ENCODE results near the gene NPAS1. TPM values are rescaled to one million over a fixed set of nuclear protein-coding genes. Genes with fewer than 3 reads are reported as not detected.

The NPAS1 gene
- total RNA-seq, 1 donor from 2014 or later = not detected

DNA sequence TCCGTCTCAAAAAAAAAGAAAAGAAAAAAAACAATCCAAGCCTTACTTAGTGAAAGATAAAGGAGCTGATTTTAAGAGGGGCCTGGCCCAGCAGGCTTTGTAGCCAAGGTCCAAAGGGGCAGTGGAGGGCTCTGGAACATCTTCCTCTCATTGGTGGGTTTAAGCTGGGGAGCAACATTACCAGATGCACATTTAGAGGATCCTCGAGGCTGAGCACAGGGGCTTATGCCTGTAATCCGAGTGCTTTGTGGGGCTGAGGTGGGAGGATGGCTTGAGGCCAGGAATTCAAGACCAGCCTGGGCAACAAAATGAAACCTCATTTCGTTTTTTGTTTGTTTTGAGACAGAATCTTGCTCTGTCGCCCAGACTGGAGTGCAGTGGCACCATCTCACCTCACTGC lies 36.8 kb downstream of the NPAS1 start:
- no peak for DNase-seq
- TF ChIP-seq, protein P1, sequence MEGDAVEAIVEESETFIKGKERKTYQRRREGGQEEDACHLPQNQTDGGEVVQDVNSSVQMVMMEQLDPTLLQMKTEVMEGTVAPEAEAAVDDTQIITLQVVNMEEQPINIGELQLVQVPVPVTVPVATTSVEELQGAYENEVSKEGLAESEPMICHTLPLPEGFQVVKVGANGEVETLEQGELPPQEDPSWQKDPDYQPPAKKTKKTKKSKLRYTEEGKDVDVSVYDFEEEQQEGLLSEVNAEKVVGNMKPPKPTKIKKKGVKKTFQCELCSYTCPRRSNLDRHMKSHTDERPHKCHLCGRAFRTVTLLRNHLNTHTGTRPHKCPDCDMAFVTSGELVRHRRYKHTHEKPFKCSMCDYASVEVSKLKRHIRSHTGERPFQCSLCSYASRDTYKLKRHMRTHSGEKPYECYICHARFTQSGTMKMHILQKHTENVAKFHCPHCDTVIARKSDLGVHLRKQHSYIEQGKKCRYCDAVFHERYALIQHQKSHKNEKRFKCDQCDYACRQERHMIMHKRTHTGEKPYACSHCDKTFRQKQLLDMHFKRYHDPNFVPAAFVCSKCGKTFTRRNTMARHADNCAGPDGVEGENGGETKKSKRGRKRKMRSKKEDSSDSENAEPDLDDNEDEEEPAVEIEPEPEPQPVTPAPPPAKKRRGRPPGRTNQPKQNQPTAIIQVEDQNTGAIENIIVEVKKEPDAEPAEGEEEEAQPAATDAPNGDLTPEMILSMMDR (IDR thresholded peaks at IDR 0.05; ENCODE audit: borderline replicate concordance) = no peak
- no peak overlapping the region for H3K27ac ChIP-seq (replicated peaks)
- no peaks in the 10 kb centered on the region for H3K9me3 ChIP-seq (replicated peaks)
- H3K4me1 ChIP-seq = no peaks in the 10 kb centered on the region
- no peak overlapping the region for H3K4me3 ChIP-seq
- intact Hi-C loops (cut with micrococcal nuclease) = no loop called here
- H3K27me3 ChIP-seq (ENCODE audit: low read depth) = no peaks in the 10 kb centered on the region
- no peaks in the 10 kb centered on the region for H3K36me3 ChIP-seq

GRCh38 chr19:47057328-47057727 lies 37.7 kb downstream of the NPAS1 start:
- intact Hi-C loops (cut with micrococcal nuclease) = no loop called here
- Histone ChIP-seq H3K4me1 (no peaks in the 10 kb centered on the region), H3K36me3 (no peaks in the 10 kb centered on the region), H3K27ac (replicated peaks) (no peak overlapping the region), H3K27me3 (ENCODE audit: low read depth) (no peaks in the 10 kb centered on the region), H3K4me3 (no peak overlapping the region), H3K9me3 (replicated peaks) (no peaks in the 10 kb centered on the region)
- no peak for DNase-seq
- TF ChIP-seq, protein P1 (IDR thresholded peaks at IDR 0.05; ENCODE audit: borderline replicate concordance) = no peak

- TF ChIP-seq, protein P1 (IDR thresholded peaks at IDR 0.05; ENCODE audit: borderline replicate concordance) = no peak
- Histone ChIP-seq H3K4me1 (no peaks in the 10 kb centered on the region), H3K4me3 (no peak overlapping the region), H3K9me3 (replicated peaks) (no peaks in the 10 kb centered on the region), H3K27me3 (ENCODE audit: low read depth) (no peaks in the 10 kb centered on the region), H3K36me3 (no peaks in the 10 kb centered on the region), H3K27ac (replicated peaks) (no peak overlapping the region)
- intact Hi-C loops (cut with micrococcal nuclease) = no loop called here
- no peak for DNase-seq
These were observed 39.0 kb downstream of the NPAS1 start for GRCh38 chr19:47058621-47059022.

- intact Hi-C loops (cut with micrococcal nuclease) = no loop called here
- Histone ChIP-seq H3K36me3 (peaks cover 40% of the 10 kb centered on the region), H3K4me3 (no peak overlapping the region)
These were observed 44.2 kb downstream of the NPAS1 start for GRCh38 chr19:47063874-47064273.

GRCh38 chr19:47065242-47065641 lies 45.6 kb downstream of the NPAS1 start:
- no peaks in the 10 kb centered on the region for H3K4me1 ChIP-seq
- TF ChIP-seq, protein P1 (IDR thresholded peaks at IDR 0.05; ENCODE audit: borderline replicate concordance) = no peak
- H3K36me3 ChIP-seq = peaks cover 53% of the 10 kb centered on the region
- DNase-seq = no peak
- no peaks in the 10 kb centered on the region for H3K27me3 ChIP-seq (ENCODE audit: low read depth)
- intact Hi-C loops (cut with micrococcal nuclease) = no loop called here
- H3K4me3 ChIP-seq = no peak overlapping the region
- H3K27ac ChIP-seq (replicated peaks) = no peak overlapping the region
- H3K9me3 ChIP-seq (replicated peaks) = no peaks in the 10 kb centered on the region

More at GRCh38 chr19:47063874-47064273, 44.2 kb downstream of the NPAS1 start:
- Histone ChIP-seq H3K4me1 (no peaks in the 10 kb centered on the region), H3K27me3 (ENCODE audit: low read depth) (no peaks in the 10 kb centered on the region), H3K9me3 (replicated peaks) (no peaks in the 10 kb centered on the region), H3K27ac (replicated peaks) (no peak overlapping the region)
- DNase-seq = no peak
- TF ChIP-seq, protein P1 (IDR thresholded peaks at IDR 0.05; ENCODE audit: borderline replicate concordance) = no peak

Measured in left ventricle myocardium inferior (tissue), 1 donor.